PC-9 (cell line): ENCODE measurements around the gene GATAD2A. TPM values are rescaled to one million over a fixed set of nuclear protein-coding genes. Genes with fewer than 3 reads are reported as not detected.

Source experiments
- BruUV-seq: library from RNA; stranded (reverse); fragments of 400-500 nt; replicated peaks from 2 replicates; lab custom pipeline; 2021; lab: Mats Ljungman, UMichigan
- CTCF ChIA-PET: fragments of 300-600 bp; sonication (Branson Sonifier 250); formaldehyde crosslinking; loops from one replicate; lab custom pipeline; 2022; ENCODE audit warnings: antibody characterized with exemption; lab: Charles Lee
- POLR2A ChIA-PET: fragments of 300-600 bp; sonication (Branson Sonifier 250); formaldehyde crosslinking; loops from one replicate; lab custom pipeline; 2022; ENCODE audit warnings: antibody characterized with exemption; ENCODE audit not compliant: unreplicated experiment; lab: Charles Lee
- DNase-seq, 2 experiments: peaks; one replicate each; pipeline versions ENCODE4 v3.0.0 to v3.0.0-alpha.2; 2015 to 2022; ENCODE audit warnings: mixed read lengths in 1 of 2
- H2AFZ ChIP-seq: fragments of 200-600 bp; sonication (generic); 2 replicates; pipeline ENCODE4 v1.8.1; 2017; ENCODE audit warnings: antibody characterized with exemption
- H3F3A ChIP-seq: fragments of 200-600 bp; sonication (generic); 2 replicates; pipeline ENCODE4 v1.8.1; 2017; ENCODE audit warnings: antibody characterized with exemption, mild to moderate bottlenecking, low read depth; ENCODE audit not compliant: insufficient read depth
- H3K27ac ChIP-seq: fragments of 200-600 bp; sonication (generic); 2 replicates; pipeline ENCODE4 v1.6.1; 2016; ENCODE audit warnings: mixed run types
- H3K27me3 ChIP-seq: fragments of 200-600 bp; sonication (generic); 2 replicates; pipeline ENCODE4 v1.6.1; 2016; ENCODE audit warnings: low read depth, mixed run types; ENCODE audit not compliant: insufficient read depth
- H3K36me3 ChIP-seq: fragments of 200-600 bp; sonication (generic); 2 replicates; pipeline ENCODE4 v1.6.1; 2016; ENCODE audit warnings: low read depth, mixed run types
- H3K4me1 ChIP-seq: fragments of 200-600 bp; sonication (generic); replicated peaks from 2 replicates; pipeline ENCODE4 v1.6.1; 2016; ENCODE audit warnings: mixed run types; ENCODE audit not compliant: insufficient read depth
- H3K4me2 ChIP-seq: fragments of 200-600 bp; sonication (generic); 2 replicates; pipeline ENCODE4 v1.6.1; 2017; ENCODE audit warnings: mixed run types
- H3K4me3 ChIP-seq: fragments of 200-600 bp; sonication (generic); 2 replicates; pipeline ENCODE4 v1.6.1; 2016; ENCODE audit warnings: mixed run types
- H3K79me2 ChIP-seq: fragments of 200-600 bp; sonication (generic); 2 replicates; pipeline ENCODE4 v1.6.1; 2017; ENCODE audit warnings: low read depth, mixed run types
- H3K9me2 ChIP-seq: fragments of 200-600 bp; sonication (generic); 2 replicates; pipeline ENCODE4 v1.8.1; 2017; ENCODE audit warnings: mild to moderate bottlenecking; ENCODE audit not compliant: insufficient read depth
- H3K9me3 ChIP-seq: fragments of 200-600 bp; sonication (generic); 2 replicates; pipeline ENCODE4 v1.8.1; 2016; ENCODE audit warnings: low read depth; ENCODE audit not compliant: insufficient read depth
- H4K20me1 ChIP-seq: fragments of 200-600 bp; sonication (generic); 2 replicates; pipeline ENCODE4 v1.8.1; 2017; ENCODE audit not compliant: insufficient read depth
- EZH2 ChIP-seq: fragments of 200-600 bp; sonication (generic); IDR thresholded peaks from 2 replicates; pipeline ENCODE4 v1.8.0; 2017; ENCODE audit warnings: antibody characterized with exemption, low read depth
- intact Hi-C: fragments of 100-400 bp; cut with micrococcal nuclease; formaldehyde crosslinking; loops from one replicate; pipeline ENCODE4 v1.10.0; 2022; ENCODE audit not compliant: unreplicated experiment
- total RNA-seq: library from RNA; stranded (reverse); gene quantifications from 2 replicates; pipeline ENCODE4 v1.2.3, GENCODE V29; 2021
- TF ChIP-seq, protein P1 (sequence below): fragments of 200-600 bp; sonication (generic); conservative IDR thresholded peaks from 2 replicates; pipeline ENCODE4 v1.6.1; 2017; ENCODE audit warnings: mixed run types, antibody characterized with exemption, mild to moderate bottlenecking, moderate library complexity

GATAD2A gene
- total RNA-seq, 1 experiment from 2014 or later, result 129 TPM

- H3K36me3 ChIP-seq, result peaks cover 19% of the 10 kb centered on the region; the same call in 1 of the 2 replicates
- H3F3A ChIP-seq, result peaks cover 31% of the 10 kb centered on the region; the same call in 1 of the 2 replicates
- no peak for DNase-seq
- H3K4me2 ChIP-seq, result no peak overlapping the region
- H3K9me3 ChIP-seq, result no peaks in the 10 kb centered on the region
- no peaks in the 10 kb centered on the region for H3K4me1 ChIP-seq
- ChIA-PET CTCF (no interaction called here), POLR2A (interaction anchor here (0.6 kb wide), 1 partner anchor 22 kb away, joined by 5 read pairs; no protein-coding TSS in a partner anchor)
- no peaks in the 10 kb centered on the region for H3K9me2 ChIP-seq
- no peak overlapping the region for H3K4me3 ChIP-seq
- intact Hi-C loops, result no loop called here
- H2AFZ ChIP-seq, result no peak overlapping the region
- no peaks in the 10 kb centered on the region for H3K79me2 ChIP-seq
- no peaks in the 10 kb centered on the region for H4K20me1 ChIP-seq
- H3K27ac ChIP-seq, result no peak overlapping the region
- TF ChIP-seq, protein P1, sequence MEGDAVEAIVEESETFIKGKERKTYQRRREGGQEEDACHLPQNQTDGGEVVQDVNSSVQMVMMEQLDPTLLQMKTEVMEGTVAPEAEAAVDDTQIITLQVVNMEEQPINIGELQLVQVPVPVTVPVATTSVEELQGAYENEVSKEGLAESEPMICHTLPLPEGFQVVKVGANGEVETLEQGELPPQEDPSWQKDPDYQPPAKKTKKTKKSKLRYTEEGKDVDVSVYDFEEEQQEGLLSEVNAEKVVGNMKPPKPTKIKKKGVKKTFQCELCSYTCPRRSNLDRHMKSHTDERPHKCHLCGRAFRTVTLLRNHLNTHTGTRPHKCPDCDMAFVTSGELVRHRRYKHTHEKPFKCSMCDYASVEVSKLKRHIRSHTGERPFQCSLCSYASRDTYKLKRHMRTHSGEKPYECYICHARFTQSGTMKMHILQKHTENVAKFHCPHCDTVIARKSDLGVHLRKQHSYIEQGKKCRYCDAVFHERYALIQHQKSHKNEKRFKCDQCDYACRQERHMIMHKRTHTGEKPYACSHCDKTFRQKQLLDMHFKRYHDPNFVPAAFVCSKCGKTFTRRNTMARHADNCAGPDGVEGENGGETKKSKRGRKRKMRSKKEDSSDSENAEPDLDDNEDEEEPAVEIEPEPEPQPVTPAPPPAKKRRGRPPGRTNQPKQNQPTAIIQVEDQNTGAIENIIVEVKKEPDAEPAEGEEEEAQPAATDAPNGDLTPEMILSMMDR, result no peak
- no peak for TF ChIP-seq EZH2
- BruUV-seq, result no TSS peak
- no peaks in the 10 kb centered on the region for H3K27me3 ChIP-seq
Observed at GRCh38 chr19:19356901-19357566, 48.4 kb upstream of the GATAD2A start.

GRCh38 chr19:19361075-19361594, 44.3 kb upstream of the GATAD2A start:
- TF ChIP-seq EZH2, result no peak
- TF ChIP-seq, protein P1, result peak; percentile 92
- no TSS peak for BruUV-seq
- Histone ChIP-seq H3K4me1 (peaks cover 10% of the 10 kb centered on the region; the same call in 1 of the 2 replicates), H3K9me3 (no peaks in the 10 kb centered on the region), H3F3A (peaks cover 35% of the 10 kb centered on the region; the same call in 1 of the 2 replicates), H2AFZ (no peak overlapping the region), H3K9me2 (no peaks in the 10 kb centered on the region), H3K36me3 (no peaks in the 10 kb centered on the region), H3K4me3 (no peak overlapping the region), H3K27me3 (no peaks in the 10 kb centered on the region), H3K79me2 (no peaks in the 10 kb centered on the region), H3K4me2 (no peak overlapping the region), H4K20me1 (no peaks in the 10 kb centered on the region), H3K27ac (no peak overlapping the region)
- ChIA-PET POLR2A (no interaction called here), CTCF (interaction anchor here (0.6 kb wide), 1 partner anchor 194 kb away, joined by 3 read pairs; no protein-coding TSS in a partner anchor)
- peak; percentile 61 to 72 for DNase-seq
- intact Hi-C loops, result no loop called here

DNA sequence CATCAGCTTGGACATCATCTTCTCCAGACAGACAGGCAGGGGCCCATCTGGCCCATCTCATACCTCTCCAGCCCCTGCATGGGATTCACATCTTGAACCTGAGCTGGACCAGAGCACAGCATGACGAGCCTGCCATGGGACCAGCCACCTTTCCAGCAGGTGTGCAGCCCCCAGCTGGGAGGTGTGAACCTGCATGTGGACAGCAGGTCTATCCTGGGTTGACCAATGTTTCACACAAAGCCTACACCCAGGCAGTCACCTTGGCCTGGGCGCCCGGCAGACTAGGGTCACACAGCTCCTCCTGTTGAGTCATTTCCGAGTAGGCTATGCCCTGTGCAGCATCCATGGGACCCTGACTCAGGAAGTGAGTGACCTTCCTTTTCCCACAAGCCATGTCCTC, 43.4 kb upstream of the GATAD2A start:
- ChIA-PET CTCF (interaction anchor here (0.8 kb wide), 1 partner anchor 48 kb away, joined by 3 read pairs; no protein-coding TSS in a partner anchor), POLR2A (no interaction called here)
- no peak overlapping the region for H3K4me2 ChIP-seq
- no peaks in the 10 kb centered on the region for H3K27me3 ChIP-seq
- no peak overlapping the region for H3K4me3 ChIP-seq
- no peaks in the 10 kb centered on the region for H3K9me3 ChIP-seq
- no TSS peak for BruUV-seq
- H4K20me1 ChIP-seq, result no peaks in the 10 kb centered on the region
- H3K4me1 ChIP-seq, result peaks cover 16% of the 10 kb centered on the region
- H3F3A ChIP-seq, result peaks cover 39% of the 10 kb centered on the region; the same call in 1 of the 2 replicates
- H3K9me2 ChIP-seq, result no peaks in the 10 kb centered on the region
- no peak for TF ChIP-seq EZH2
- intact Hi-C loops, result no loop called here
- no peaks in the 10 kb centered on the region for H3K79me2 ChIP-seq
- no peak for DNase-seq
- no peak overlapping the region for H3K27ac ChIP-seq
- no peak overlapping the region for H2AFZ ChIP-seq
- H3K36me3 ChIP-seq, result no peaks in the 10 kb centered on the region
